Measurements from ENCODE around the gene CFAP100. TPM values are rescaled to one million over a fixed set of nuclear protein-coding genes. Genes with fewer than 3 reads are reported as not detected.

CFAP100 gene
- total RNA-seq, 1 experiment from 2014 or later: not detected

DNA sequence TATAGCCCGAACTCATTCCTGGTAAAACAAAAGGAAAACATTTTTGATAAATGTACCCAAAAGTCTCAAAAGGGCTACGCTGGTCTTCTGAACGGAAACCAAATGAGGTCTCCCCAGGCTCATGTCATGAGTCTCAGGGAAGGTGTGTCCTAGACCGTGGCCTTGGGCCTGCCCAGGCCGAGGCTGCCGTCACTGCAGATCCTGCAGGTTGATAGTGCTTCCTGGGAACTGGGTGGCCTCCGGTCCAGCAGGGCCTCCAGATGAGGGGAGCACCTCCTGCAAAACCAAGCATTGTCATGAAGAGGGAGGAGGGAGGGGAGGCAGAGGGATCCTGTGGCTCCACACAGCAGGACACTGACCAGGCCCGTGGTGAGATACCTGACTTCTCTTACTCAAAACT, 43.5 kb downstream of the CFAP100 start (continued):
- TF ChIP-seq SIN3A (IDR thresholded peaks at IDR 0.05; ENCODE audit: low read depth) (no peak), ZFX (IDR thresholded peaks at IDR 0.05) (no peak), ZNF274 (IDR thresholded peaks at IDR 0.05; ENCODE audit: low read depth, low read length) (no peak), CBX3 (IDR thresholded peaks at IDR 0.05; ENCODE audit: low read depth) (no peak)
- TF ChIP-seq, protein P1, sequence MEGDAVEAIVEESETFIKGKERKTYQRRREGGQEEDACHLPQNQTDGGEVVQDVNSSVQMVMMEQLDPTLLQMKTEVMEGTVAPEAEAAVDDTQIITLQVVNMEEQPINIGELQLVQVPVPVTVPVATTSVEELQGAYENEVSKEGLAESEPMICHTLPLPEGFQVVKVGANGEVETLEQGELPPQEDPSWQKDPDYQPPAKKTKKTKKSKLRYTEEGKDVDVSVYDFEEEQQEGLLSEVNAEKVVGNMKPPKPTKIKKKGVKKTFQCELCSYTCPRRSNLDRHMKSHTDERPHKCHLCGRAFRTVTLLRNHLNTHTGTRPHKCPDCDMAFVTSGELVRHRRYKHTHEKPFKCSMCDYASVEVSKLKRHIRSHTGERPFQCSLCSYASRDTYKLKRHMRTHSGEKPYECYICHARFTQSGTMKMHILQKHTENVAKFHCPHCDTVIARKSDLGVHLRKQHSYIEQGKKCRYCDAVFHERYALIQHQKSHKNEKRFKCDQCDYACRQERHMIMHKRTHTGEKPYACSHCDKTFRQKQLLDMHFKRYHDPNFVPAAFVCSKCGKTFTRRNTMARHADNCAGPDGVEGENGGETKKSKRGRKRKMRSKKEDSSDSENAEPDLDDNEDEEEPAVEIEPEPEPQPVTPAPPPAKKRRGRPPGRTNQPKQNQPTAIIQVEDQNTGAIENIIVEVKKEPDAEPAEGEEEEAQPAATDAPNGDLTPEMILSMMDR (IDR thresholded peaks at IDR 0.05 in 2 of 3, conservative IDR thresholded peaks at IDR 0.05 in 1 of 3; ENCODE audit: borderline replicate concordance in 1 of 3, insufficient read depth in 1 of 3, low read depth in 2 of 3, low read length in 2 of 3): no peak

DNA sequence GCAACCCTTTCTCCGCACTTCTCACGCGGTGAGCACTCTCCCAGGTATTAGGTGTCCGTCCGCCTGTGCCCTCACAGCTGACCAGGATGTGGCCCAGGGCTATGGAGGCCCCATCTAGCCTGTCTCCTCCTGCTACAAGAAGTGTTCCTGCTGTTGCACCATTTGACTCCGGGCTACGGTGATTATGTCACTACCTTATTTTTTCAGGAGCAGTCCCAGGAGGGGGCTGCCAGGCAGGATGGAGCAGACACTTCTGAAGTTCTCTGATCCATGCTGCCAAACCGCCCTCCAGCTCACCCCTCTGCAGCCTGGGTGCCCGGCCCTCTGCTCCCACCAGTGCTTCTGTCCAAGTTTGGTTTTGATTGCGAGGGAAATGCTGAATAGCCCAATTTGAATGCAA, 44.0 kb downstream of the CFAP100 start:
- POLR2A ChIA-PET: no interaction called here
- CTCF ChIA-PET: no interaction called here

More for the DNA sequence above, 44.0 kb downstream of the CFAP100 start:
- H3K27ac ChIP-seq (ENCODE audit: low read depth, low read length): no peak overlapping the region
- H3K27me3 ChIP-seq (ENCODE audit: insufficient read depth, low read length): no peaks in the 10 kb centered on the region
- H4K20me1 ChIP-seq (ENCODE audit: insufficient read depth): no peaks in the 10 kb centered on the region
- H3K4me1 ChIP-seq (ENCODE audit: control insufficient read depth in 1 of 2, insufficient read depth in 2 of 2, low read length in 2 of 2): no peaks in the 10 kb centered on the region
- no peak overlapping the region for H3K9ac ChIP-seq (ENCODE audit: low read length)
- H3K4me2 ChIP-seq (ENCODE audit: low read length): no peak overlapping the region
- no peaks in the 10 kb centered on the region for H3K9me3 ChIP-seq (ENCODE audit: control insufficient read depth in 1 of 2, insufficient read depth in 1 of 2, low read depth in 1 of 2, low read length in 2 of 2)
- BruUV-seq (replicated peaks): no TSS peak
- TF ChIP-seq POLR2AphosphoS5 (IDR thresholded peaks at IDR 0.05; ENCODE audit: low read depth, low read length): no peak
- TF ChIP-seq RAD21 (IDR thresholded peaks at IDR 0.05; ENCODE audit: low read depth): no peak
- TF ChIP-seq, protein P2, sequence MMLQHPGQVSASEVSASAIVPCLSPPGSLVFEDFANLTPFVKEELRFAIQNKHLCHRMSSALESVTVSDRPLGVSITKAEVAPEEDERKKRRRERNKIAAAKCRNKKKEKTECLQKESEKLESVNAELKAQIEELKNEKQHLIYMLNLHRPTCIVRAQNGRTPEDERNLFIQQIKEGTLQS (IDR thresholded peaks at IDR 0.05): no peak
- TF ChIP-seq, protein P1 (IDR thresholded peaks at IDR 0.05 in 2 of 3, conservative IDR thresholded peaks at IDR 0.05 in 1 of 3; ENCODE audit: borderline replicate concordance in 1 of 3, insufficient read depth in 1 of 3, low read depth in 2 of 3, low read length in 2 of 3): no peak
- no peak for TF ChIP-seq FOSL1 (IDR thresholded peaks at IDR 0.05; ENCODE audit: low read depth)
- TF ChIP-seq ZNF274 (IDR thresholded peaks at IDR 0.05; ENCODE audit: low read depth, low read length): no peak
- no peak for TF ChIP-seq SRF (IDR thresholded peaks at IDR 0.05; ENCODE audit: low read depth)
- TF ChIP-seq ZFX (IDR thresholded peaks at IDR 0.05): no peak
- TF ChIP-seq CEBPB (IDR thresholded peaks at IDR 0.05; ENCODE audit: low read depth): no peak
- TF ChIP-seq TCF7L2 (IDR thresholded peaks at IDR 0.05; ENCODE audit: borderline replicate concordance, extremely low read depth, insufficient read depth, insufficient read length): no peak
- no peak for TF ChIP-seq EGR1 (IDR thresholded peaks at IDR 0.05; ENCODE audit: low read depth)
- no peak for TF ChIP-seq CBX3 (IDR thresholded peaks at IDR 0.05; ENCODE audit: low read depth)
- TF ChIP-seq, protein P3, sequence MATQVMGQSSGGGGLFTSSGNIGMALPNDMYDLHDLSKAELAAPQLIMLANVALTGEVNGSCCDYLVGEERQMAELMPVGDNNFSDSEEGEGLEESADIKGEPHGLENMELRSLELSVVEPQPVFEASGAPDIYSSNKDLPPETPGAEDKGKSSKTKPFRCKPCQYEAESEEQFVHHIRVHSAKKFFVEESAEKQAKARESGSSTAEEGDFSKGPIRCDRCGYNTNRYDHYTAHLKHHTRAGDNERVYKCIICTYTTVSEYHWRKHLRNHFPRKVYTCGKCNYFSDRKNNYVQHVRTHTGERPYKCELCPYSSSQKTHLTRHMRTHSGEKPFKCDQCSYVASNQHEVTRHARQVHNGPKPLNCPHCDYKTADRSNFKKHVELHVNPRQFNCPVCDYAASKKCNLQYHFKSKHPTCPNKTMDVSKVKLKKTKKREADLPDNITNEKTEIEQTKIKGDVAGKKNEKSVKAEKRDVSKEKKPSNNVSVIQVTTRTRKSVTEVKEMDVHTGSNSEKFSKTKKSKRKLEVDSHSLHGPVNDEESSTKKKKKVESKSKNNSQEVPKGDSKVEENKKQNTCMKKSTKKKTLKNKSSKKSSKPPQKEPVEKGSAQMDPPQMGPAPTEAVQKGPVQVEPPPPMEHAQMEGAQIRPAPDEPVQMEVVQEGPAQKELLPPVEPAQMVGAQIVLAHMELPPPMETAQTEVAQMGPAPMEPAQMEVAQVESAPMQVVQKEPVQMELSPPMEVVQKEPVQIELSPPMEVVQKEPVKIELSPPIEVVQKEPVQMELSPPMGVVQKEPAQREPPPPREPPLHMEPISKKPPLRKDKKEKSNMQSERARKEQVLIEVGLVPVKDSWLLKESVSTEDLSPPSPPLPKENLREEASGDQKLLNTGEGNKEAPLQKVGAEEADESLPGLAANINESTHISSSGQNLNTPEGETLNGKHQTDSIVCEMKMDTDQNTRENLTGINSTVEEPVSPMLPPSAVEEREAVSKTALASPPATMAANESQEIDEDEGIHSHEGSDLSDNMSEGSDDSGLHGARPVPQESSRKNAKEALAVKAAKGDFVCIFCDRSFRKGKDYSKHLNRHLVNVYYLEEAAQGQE (IDR thresholded peaks at IDR 0.05; ENCODE audit: low read depth): no peak
- H3K4me3 ChIP-seq (replicated peaks in 1 of 2; ENCODE audit: low read depth in 1 of 2, low read length in 2 of 2): no peak overlapping the region
- RAD21 ChIA-PET (ENCODE audit: low non-redundant PET in 1 of 2, low total read pairs in 2 of 2, uncharacterized antibody in 2 of 2, unreplicated experiment in 2 of 2): no interaction called here
- no peaks in the 10 kb centered on the region for H3K79me2 ChIP-seq (ENCODE audit: insufficient read depth, low read length)
- ATAC-seq (no peak), DNase-seq (ENCODE audit: low read depth, low spot score) (no peak)
- H2AFZ ChIP-seq (ENCODE audit: low read depth, low read length, poor library complexity, severe bottlenecking): no peak overlapping the region
- no peaks in the 10 kb centered on the region for H3K9me2 ChIP-seq (ENCODE audit: insufficient read depth)
- intact Hi-C loops (cut with micrococcal nuclease): no loop called here
- peaks cover 0 to 7% of the 10 kb centered on the region in 2 experiments; a peak in 2 of 4 replicates for H3K36me3 ChIP-seq (ENCODE audit: control insufficient read depth in 1 of 2, insufficient read depth in 2 of 2, low read length in 2 of 2)
